ENCODE results near the gene CLMN.
"Not testable (repeated sequence)": the region's sequence is repeated elsewhere in the genome, so short reads cannot be mapped to it uniquely, and the experiment has no call there.

Gene CLMN

GRCh38 chr14:95192311-95192710 lies 127.4 kb downstream of the CLMN start:
- DNase-seq (ENCODE audit: low spot score): no peak

GRCh38 chr14:95191445-95192199 lies 128.1 kb downstream of the CLMN start:
- DNase-seq (ENCODE audit: low spot score): no peak

GRCh38 chr14:95190857-95191256 lies 128.9 kb downstream of the CLMN start:
- no peak for DNase-seq (ENCODE audit: low spot score)

GRCh38 chr14:95190346-95190840 lies 129.3 kb downstream of the CLMN start:
- DNase-seq (ENCODE audit: low spot score): no peak

GRCh38 chr14:95189367-95190132 lies 130.2 kb downstream of the CLMN start:
- no peak for DNase-seq (ENCODE audit: low spot score)

- no peak for DNase-seq (ENCODE audit: low spot score)
These were observed 131.3 kb downstream of the CLMN start for GRCh38 chr14:95188380-95188779.

GRCh38 chr14:95185767-95186392 lies 133.8 kb downstream of the CLMN start:
- DNase-seq (ENCODE audit: low spot score): no peak

GRCh38 chr14:95185033-95185766 lies 134.5 kb downstream of the CLMN start:
- DNase-seq (ENCODE audit: low spot score): no peak

- DNase-seq (ENCODE audit: low spot score): no peak
These were observed 135.3 kb downstream of the CLMN start for GRCh38 chr14:95184413-95184790.

- no peak for DNase-seq (ENCODE audit: low spot score)
These were observed 135.9 kb downstream of the CLMN start for GRCh38 chr14:95183532-95184412.

- DNase-seq (ENCODE audit: low spot score): no peak
These were observed 136.6 kb downstream of the CLMN start for GRCh38 chr14:95183082-95183481.

- no peak for DNase-seq (ENCODE audit: low spot score)
These were observed 137.3 kb downstream of the CLMN start for GRCh38 chr14:95182379-95182778.

- no peak for DNase-seq (ENCODE audit: low spot score)
These were observed 138.6 kb downstream of the CLMN start for GRCh38 chr14:95180966-95181741.

- DNase-seq (ENCODE audit: low spot score): not testable (repeated sequence)
These were observed 144.0 kb downstream of the CLMN start for GRCh38 chr14:95175670-95176069.

GRCh38 chr14:95174184-95174792 lies 145.4 kb downstream of the CLMN start:
- DNase-seq (ENCODE audit: low spot score): no peak

GRCh38 chr14:95173518-95173917 lies 146.2 kb downstream of the CLMN start:
- DNase-seq (ENCODE audit: low spot score): no peak

- DNase-seq (ENCODE audit: low spot score): no peak
These were observed 152.5 kb downstream of the CLMN start for GRCh38 chr14:95167177-95167576.

- no peak for DNase-seq (ENCODE audit: low spot score)
These were observed 154.2 kb downstream of the CLMN start for GRCh38 chr14:95165517-95165916.

- DNase-seq (ENCODE audit: low spot score): no peak
These were observed 155.2 kb downstream of the CLMN start for GRCh38 chr14:95164506-95164905.

GRCh38 chr14:95163666-95164065 lies 156.0 kb downstream of the CLMN start:
- DNase-seq (ENCODE audit: low spot score): no peak

All from CD4-positive, alpha-beta T cell treated with Interleukin-2 at 100 ng/mL for 4 hours (primary cell).